ENCODE data around the gene NFIA.

GRCh38 chr1:61056573-61057439 is 25.6 kb upstream of the NFIA start:
- 0 out of 2 replicates have a peak, but pooled peaks have one; percentile 4 for TF ChIP-seq CTCF (CRISPR knock-in tag; IDR thresholded peaks at IDR 0.05)
- no peak for TF ChIP-seq MZF1 (CRISPR knock-in tag; IDR thresholded peaks at IDR 0.05; ENCODE audit: borderline replicate concordance)
- TF ChIP-seq ETV6 (CRISPR knock-in tag; conservative IDR thresholded peaks at IDR 0.05): no peak
- TF ChIP-seq, protein P1, sequence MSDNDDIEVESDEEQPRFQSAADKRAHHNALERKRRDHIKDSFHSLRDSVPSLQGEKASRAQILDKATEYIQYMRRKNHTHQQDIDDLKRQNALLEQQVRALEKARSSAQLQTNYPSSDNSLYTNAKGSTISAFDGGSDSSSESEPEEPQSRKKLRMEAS (IDR thresholded peaks at IDR 0.05): peak; percentile 81
- TF ChIP-seq JDP2 (CRISPR knock-in tag; IDR thresholded peaks at IDR 0.05; ENCODE audit: borderline replicate concordance): no peak
- TF ChIP-seq HNRNPUL1 (IDR thresholded peaks at IDR 0.05; ENCODE audit: low read depth, low read length): no peak
- TF ChIP-seq IRF9 (CRISPR knock-in tag; IDR thresholded peaks at IDR 0.05; ENCODE audit: borderline replicate concordance): no peak; the same call in 1 of the 2 replicates
- TF ChIP-seq RNF2 (conservative IDR thresholded peaks at IDR 0.05; ENCODE audit: low read depth): no peak
- no peak for TF ChIP-seq POLR2AphosphoS2 (IDR thresholded peaks at IDR 0.05; ENCODE audit: low read depth, low read length)
- no peak for TF ChIP-seq SIN3A (IDR thresholded peaks at IDR 0.05; ENCODE audit: borderline replicate concordance, low read depth, low read length)
- TF ChIP-seq ATF3 (CRISPR knock-in tag; IDR thresholded peaks at IDR 0.05): no peak
- TF ChIP-seq GABPB1 (CRISPR knock-in tag; IDR thresholded peaks at IDR 0.05): no peak
